OCI-LY1 (cell line): ENCODE data around the gene STK17B.

Experiments
- H2AFZ ChIP-seq: fragments of 200-600 bp; sonication (generic), shearing (Covaris generic); 2 replicates; pipeline ENCODE4 v1.6.0; 2014; ENCODE audit warnings: antibody characterized with exemption, mild to moderate bottlenecking, low read length
- H3F3A ChIP-seq: fragments of 200-600 bp; sonication (generic), shearing (Covaris generic); 2 replicates; pipeline ENCODE4 v1.6.0; 2014; ENCODE audit warnings: mild to moderate bottlenecking, antibody characterized with exemption, low read length, moderate library complexity; ENCODE audit not compliant: insufficient read depth
- H3K27ac ChIP-seq: fragments of 200-600 bp; sonication (generic); 2 replicates; pipeline ENCODE4 v1.5.1; 2014; ENCODE audit warnings: low read length, mixed run types, mild to moderate bottlenecking, low read depth; ENCODE audit not compliant: poor library complexity, severe bottlenecking
- H3K27me3 ChIP-seq: fragments of 200-600 bp; sonication (generic); 2 replicates; pipeline ENCODE4 v1.6.0; 2014; ENCODE audit warnings: antibody characterized with exemption, mild to moderate bottlenecking, low read length, moderate library complexity; ENCODE audit not compliant: insufficient read depth
- H3K36me3 ChIP-seq: fragments of 200-600 bp; sonication (generic); 2 replicates; pipeline ENCODE4 v1.6.1; 2014; ENCODE audit warnings: mild to moderate bottlenecking, antibody characterized with exemption, low read length, moderate library complexity, mixed read lengths; ENCODE audit not compliant: insufficient read depth
- H3K4me1 ChIP-seq: fragments of 200-600 bp; sonication (generic); 2 replicates; pipeline ENCODE4 v1.5.1; 2014; ENCODE audit warnings: mild to moderate bottlenecking, low read length, moderate library complexity; ENCODE audit not compliant: insufficient read depth, severe bottlenecking
- H3K4me2 ChIP-seq: fragments of 200-600 bp; sonication (generic), shearing (Covaris generic); 2 replicates; pipeline ENCODE4 v1.6.1; 2014; ENCODE audit warnings: low read length
- H3K4me3 ChIP-seq: fragments of 200-600 bp; sonication (generic); 2 replicates; pipeline ENCODE4 v1.5.1; 2014; ENCODE audit warnings: low read length, low read depth, mild to moderate bottlenecking, mixed read lengths; ENCODE audit not compliant: poor library complexity, severe bottlenecking
- H3K79me2 ChIP-seq: fragments of 200-600 bp; shearing (Covaris generic); 2 replicates; pipeline ENCODE4 v1.6.1; 2016; ENCODE audit warnings: mixed run types, low read length, mixed read lengths; ENCODE audit not compliant: insufficient read depth
- H3K9ac ChIP-seq: fragments of 200-600 bp; sonication (generic), shearing (Covaris generic); 2 replicates; pipeline ENCODE4 v1.6.1; 2014; ENCODE audit warnings: mild to moderate bottlenecking, low read length, mixed read lengths
- H3K9me2 ChIP-seq: fragments of 200-600 bp; sonication (generic), shearing (Covaris generic); 2 replicates; pipeline ENCODE4 v1.6.1; 2014; ENCODE audit warnings: low read depth, mild to moderate bottlenecking, low read length, mixed read lengths
- H3K9me3 ChIP-seq: fragments of 200-600 bp; shearing (Covaris generic); 2 replicates; pipeline ENCODE4 v1.6.1; 2014; ENCODE audit warnings: low read length, mixed read lengths
- H4K20me1 ChIP-seq: fragments of 200-600 bp; sonication (generic), shearing (Covaris generic); 2 replicates; pipeline ENCODE4 v1.6.0; 2016; ENCODE audit warnings: mild to moderate bottlenecking, low read length; ENCODE audit not compliant: insufficient read depth
- EZH2 ChIP-seq: fragments of 200-600 bp; sonication (generic), shearing (Covaris generic); IDR thresholded peaks from 2 replicates; pipeline ENCODE4 v1.8.0; 2017; ENCODE audit warnings: borderline replicate concordance, mixed run types, mild to moderate bottlenecking, antibody characterized with exemption, low read length, moderate library complexity, mixed read lengths
- TF ChIP-seq, protein P1 (sequence below): fragments of 200-600 bp; sonication (generic), shearing (Covaris generic); IDR thresholded peaks from 2 replicates; pipeline ENCODE4 v1.5.1; 2017; ENCODE audit warnings: mild to moderate bottlenecking, antibody characterized with exemption, low read length, moderate library complexity, mixed read lengths

STK17B gene

DNA sequence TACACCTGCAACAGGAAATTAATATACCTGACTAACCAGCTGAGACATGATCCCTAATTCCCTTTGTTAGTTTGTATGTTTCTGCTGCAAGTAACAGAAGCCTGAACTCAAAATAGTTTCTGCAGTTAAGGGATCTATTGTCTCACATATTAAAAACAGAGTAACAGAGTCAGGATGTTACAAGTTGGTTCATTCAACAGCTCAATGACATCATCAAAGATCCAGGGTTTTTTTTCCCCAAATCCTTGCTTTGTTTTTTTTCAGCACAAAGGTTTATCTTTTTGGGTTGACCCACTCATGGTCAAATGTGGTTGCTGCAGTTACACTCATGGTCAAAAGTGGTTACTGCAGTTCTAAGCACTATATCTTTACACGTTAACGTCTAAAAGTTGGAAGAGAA is 67.8 kb downstream of the STK17B start:
- no peak overlapping the region for H3K4me3 ChIP-seq
- TF ChIP-seq, protein P1, sequence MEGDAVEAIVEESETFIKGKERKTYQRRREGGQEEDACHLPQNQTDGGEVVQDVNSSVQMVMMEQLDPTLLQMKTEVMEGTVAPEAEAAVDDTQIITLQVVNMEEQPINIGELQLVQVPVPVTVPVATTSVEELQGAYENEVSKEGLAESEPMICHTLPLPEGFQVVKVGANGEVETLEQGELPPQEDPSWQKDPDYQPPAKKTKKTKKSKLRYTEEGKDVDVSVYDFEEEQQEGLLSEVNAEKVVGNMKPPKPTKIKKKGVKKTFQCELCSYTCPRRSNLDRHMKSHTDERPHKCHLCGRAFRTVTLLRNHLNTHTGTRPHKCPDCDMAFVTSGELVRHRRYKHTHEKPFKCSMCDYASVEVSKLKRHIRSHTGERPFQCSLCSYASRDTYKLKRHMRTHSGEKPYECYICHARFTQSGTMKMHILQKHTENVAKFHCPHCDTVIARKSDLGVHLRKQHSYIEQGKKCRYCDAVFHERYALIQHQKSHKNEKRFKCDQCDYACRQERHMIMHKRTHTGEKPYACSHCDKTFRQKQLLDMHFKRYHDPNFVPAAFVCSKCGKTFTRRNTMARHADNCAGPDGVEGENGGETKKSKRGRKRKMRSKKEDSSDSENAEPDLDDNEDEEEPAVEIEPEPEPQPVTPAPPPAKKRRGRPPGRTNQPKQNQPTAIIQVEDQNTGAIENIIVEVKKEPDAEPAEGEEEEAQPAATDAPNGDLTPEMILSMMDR = no peak
- no peak for TF ChIP-seq EZH2
- no peaks in the 10 kb centered on the region for H3K4me1 ChIP-seq
- H3K27ac ChIP-seq = no peak overlapping the region
- no peak overlapping the region for H3K9ac ChIP-seq
- H3K4me2 ChIP-seq = no peak overlapping the region
- no peaks in the 10 kb centered on the region for H3K9me3 ChIP-seq
- no peaks in the 10 kb centered on the region for H3K79me2 ChIP-seq
- H3K36me3 ChIP-seq = no peaks in the 10 kb centered on the region
- H2AFZ ChIP-seq = no peak overlapping the region
- no peaks in the 10 kb centered on the region for H4K20me1 ChIP-seq
- no peaks in the 10 kb centered on the region for H3F3A ChIP-seq
- no peaks in the 10 kb centered on the region for H3K9me2 ChIP-seq
- H3K27me3 ChIP-seq = no peaks in the 10 kb centered on the region; the same call in 1 of the 2 replicates

DNA sequence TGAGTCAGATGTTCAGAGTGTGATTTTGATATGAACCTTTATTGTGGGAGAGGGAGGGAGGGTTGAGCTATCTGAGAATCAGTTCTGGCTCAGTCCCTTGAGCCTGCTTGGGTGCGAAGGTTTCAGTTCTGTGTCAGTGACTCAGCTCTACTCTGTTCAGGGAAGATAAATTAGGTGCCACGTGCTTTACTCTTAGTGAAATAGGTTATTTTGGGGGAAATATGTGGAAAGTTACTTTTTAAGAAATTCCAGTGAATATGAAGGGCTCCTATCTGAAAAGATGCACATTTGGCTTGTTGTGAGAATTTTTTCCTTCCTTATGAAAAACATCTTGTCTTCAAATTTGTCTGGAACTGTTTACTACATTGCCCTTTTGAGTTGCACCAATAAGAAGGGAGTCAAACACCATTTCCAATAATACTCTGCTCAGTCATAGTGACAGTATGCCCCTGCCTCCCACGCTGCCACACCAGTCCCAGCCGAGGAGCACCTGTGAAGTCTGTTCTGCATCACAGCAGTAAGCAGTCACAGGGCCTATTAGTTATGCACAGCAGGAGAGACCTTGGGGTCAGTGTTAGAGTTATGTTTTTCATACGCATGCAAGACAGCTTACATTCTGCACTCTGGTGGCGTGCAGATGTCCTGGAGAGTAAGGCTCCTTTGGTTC is 69.9 kb downstream of the STK17B start:
- H3K4me3 ChIP-seq = no peak overlapping the region
- no peaks in the 10 kb centered on the region for H4K20me1 ChIP-seq
- H3K4me1 ChIP-seq = no peaks in the 10 kb centered on the region
- TF ChIP-seq, protein P1 = no peak
- TF ChIP-seq EZH2 = no peak
- H3K9ac ChIP-seq = no peak overlapping the region
- no peak overlapping the region for H3K4me2 ChIP-seq
- no peak overlapping the region for H3K27ac ChIP-seq
- H3F3A ChIP-seq = no peaks in the 10 kb centered on the region
- H2AFZ ChIP-seq = no peak overlapping the region
- no peaks in the 10 kb centered on the region; the same call in 1 of the 2 replicates for H3K27me3 ChIP-seq
- no peaks in the 10 kb centered on the region for H3K36me3 ChIP-seq
- no peaks in the 10 kb centered on the region for H3K9me2 ChIP-seq
- no peaks in the 10 kb centered on the region for H3K9me3 ChIP-seq
- H3K79me2 ChIP-seq = no peaks in the 10 kb centered on the region

GRCh38 chr2:196099916-196100315 is 71.5 kb downstream of the STK17B start:
- H4K20me1 ChIP-seq = no peaks in the 10 kb centered on the region
- no peak overlapping the region for H2AFZ ChIP-seq
- H3K4me2 ChIP-seq = no peak overlapping the region
- H3K9me3 ChIP-seq = no peaks in the 10 kb centered on the region
- H3K36me3 ChIP-seq = no peaks in the 10 kb centered on the region
- H3K79me2 ChIP-seq = no peaks in the 10 kb centered on the region
- H3K27ac ChIP-seq = no peak overlapping the region
- no peak overlapping the region for H3K4me3 ChIP-seq
- H3K9me2 ChIP-seq = no peaks in the 10 kb centered on the region
- no peak for TF ChIP-seq EZH2
- TF ChIP-seq, protein P1 = no peak
- no peaks in the 10 kb centered on the region for H3K4me1 ChIP-seq
- H3F3A ChIP-seq = no peaks in the 10 kb centered on the region
- H3K9ac ChIP-seq = no peak overlapping the region
- no peaks in the 10 kb centered on the region; the same call in 1 of the 2 replicates for H3K27me3 ChIP-seq
